Measurements from ENCODE around the gene EYA2. TPM values are rescaled to one million over a fixed set of nuclear protein-coding genes. Genes with fewer than 3 reads are reported as not detected.

Gene EYA2
- polyA plus RNA-seq, 3 donors: 0.04 to 0.16 TPM; not detected in 1

- Histone ChIP-seq H3K9ac (ENCODE audit: insufficient read depth, low read length, poor library complexity, severe bottlenecking) (no peak overlapping the region), H3K36me3 (replicated peaks in 1 of 2; ENCODE audit: control insufficient read depth in 1 of 2, insufficient read depth in 2 of 2, low read length in 2 of 2) (no peaks in the 10 kb centered on the region), H3K4me3 (replicated peaks in 1 of 3; ENCODE audit: low read depth in 2 of 3, low read length in 3 of 3) (no peak overlapping the region), H3K27ac (ENCODE audit: low read depth in 1 of 2, low read length in 2 of 2) (no peak overlapping the region), H3K4me2 (replicated peaks; ENCODE audit: extremely low read depth, low read length, poor library complexity, severe bottlenecking) (no peak overlapping the region), H3K79me2 (ENCODE audit: insufficient read depth, low read length) (no peaks in the 10 kb centered on the region), H2AFZ (ENCODE audit: insufficient read depth, low read depth, low read length, poor library complexity, severe bottlenecking) (no peak overlapping the region), H3K9me3 (replicated peaks in 1 of 2; ENCODE audit: control insufficient read depth in 1 of 2, insufficient read depth in 1 of 2, low read length in 2 of 2) (peaks cover 7 to 14% of the 10 kb centered on the region in 2 donors), H3K27me3 (ENCODE audit: control insufficient read depth in 2 of 2, insufficient read depth in 2 of 2, low read length in 2 of 2) (no peaks in the 10 kb centered on the region), H3K4me1 (ENCODE audit: control insufficient read depth in 1 of 2, insufficient read depth in 2 of 2, low read length in 2 of 2) (no peaks in the 10 kb centered on the region), H4K20me1 (ENCODE audit: insufficient read depth, low read length) (no peaks in the 10 kb centered on the region)
- H3K27ac Mint-ChIP-seq: no peak overlapping the region
- intact Hi-C loops (cut with micrococcal nuclease): no loop called here
- DNase-seq: no peak
- 100% methylated on average over 1 of the region's 1 CpG for WGBS (ENCODE audit: insufficient coverage)
- H3K36me3 Mint-ChIP-seq: no peaks in the 10 kb centered on the region
- no peak for TF ChIP-seq CTCF (IDR thresholded peaks at IDR 0.05)
- H3K9me3 Mint-ChIP-seq: peaks cover 0 to 16% (median 14%) of the 10 kb centered on the region in 7 donors
- H3K4me3 Mint-ChIP-seq: no peak overlapping the region
- H3K27me3 Mint-ChIP-seq (ENCODE audit: low read depth in 3 of 3): peaks cover 5 to 15% (median 7%) of the 10 kb centered on the region in 3 donors
- peaks cover 4% of the 10 kb centered on the region for H3K4me1 Mint-ChIP-seq
Observed at GRCh38 chr20:47031821-47032220, 137.2 kb downstream of the EYA2 start.

GRCh38 chr20:47032933-47033578 is 138.4 kb downstream of the EYA2 start:
- no peaks in the 10 kb centered on the region for H3K4me1 ChIP-seq (ENCODE audit: control insufficient read depth in 1 of 2, insufficient read depth in 2 of 2, low read length in 2 of 2)
- H3K9me3 ChIP-seq (replicated peaks in 1 of 2; ENCODE audit: control insufficient read depth in 1 of 2, insufficient read depth in 1 of 2, low read length in 2 of 2): peaks cover 6 to 12% of the 10 kb centered on the region in 2 donors
- H3K27me3 ChIP-seq (ENCODE audit: control insufficient read depth in 2 of 2, insufficient read depth in 2 of 2, low read length in 2 of 2): no peaks in the 10 kb centered on the region
- Mint-ChIP-seq H3K27me3 (ENCODE audit: low read depth in 3 of 3) (peaks cover 6 to 13% (median 7%) of the 10 kb centered on the region in 3 donors), H3K4me3 (peak overlapping the region in 1 of 2 donors; percentile 23), H3K36me3 (no peaks in the 10 kb centered on the region), H3K4me1 (peaks cover 4% of the 10 kb centered on the region), H3K9me3 (peaks cover 0 to 13% (median 11%) of the 10 kb centered on the region in 7 donors), H3K27ac (no peak overlapping the region)
- 95% methylated on average over 8 of the region's 8 CpGs for WGBS (ENCODE audit: insufficient coverage)
- no peaks in the 10 kb centered on the region for H4K20me1 ChIP-seq (ENCODE audit: insufficient read depth, low read length)
- H3K9ac ChIP-seq (ENCODE audit: insufficient read depth, low read length, poor library complexity, severe bottlenecking): no peak overlapping the region
- H3K79me2 ChIP-seq (ENCODE audit: insufficient read depth, low read length): no peaks in the 10 kb centered on the region
- H3K4me3 ChIP-seq (replicated peaks in 1 of 3; ENCODE audit: low read depth in 2 of 3, low read length in 3 of 3): no peak overlapping the region
- no peak overlapping the region for H2AFZ ChIP-seq (ENCODE audit: insufficient read depth, low read depth, low read length, poor library complexity, severe bottlenecking)
- H3K4me2 ChIP-seq (replicated peaks; ENCODE audit: extremely low read depth, low read length, poor library complexity, severe bottlenecking): no peak overlapping the region
- no peak for TF ChIP-seq CTCF (IDR thresholded peaks at IDR 0.05)
- no peak for DNase-seq
- H3K36me3 ChIP-seq (replicated peaks in 1 of 2; ENCODE audit: control insufficient read depth in 1 of 2, insufficient read depth in 2 of 2, low read length in 2 of 2): no peaks in the 10 kb centered on the region
- H3K27ac ChIP-seq (ENCODE audit: low read depth in 1 of 2, low read length in 2 of 2): no peak overlapping the region
- intact Hi-C loops (cut with micrococcal nuclease): no loop called here

All from CD14-positive monocyte (primary cell).